SK-N-SH treated with all-trans-retinoic acid at 6 μM for 48 hours (cell line): Measurements from ENCODE around the gene DCHS2.

Source experiments
- ARNTL ChIP-seq: fragments of 450-650 bp; formaldehyde crosslinking; IDR thresholded peaks from 2 replicates; pipeline ENCODE4 v1.5.0; 2020; ENCODE audit warnings: low read depth, mild to moderate bottlenecking, moderate library complexity, borderline replicate concordance
- BACH2 ChIP-seq: fragments of 250-450 bp; sonication (Bioruptor Pico); IDR thresholded peaks from 2 replicates; pipeline ENCODE4 v1.9.0; 2021; ENCODE audit warnings: mild to moderate bottlenecking, borderline replicate concordance
- CSRNP3 ChIP-seq: fragments of 250-450 bp; sonication (Bioruptor Pico); IDR thresholded peaks from 2 replicates; pipeline ENCODE4 v1.5.1; 2021; ENCODE audit warnings: mild to moderate bottlenecking, moderate library complexity
- ISL1 ChIP-seq: fragments of 250-450 bp; sonication (Bioruptor Pico); IDR thresholded peaks from 2 replicates; pipeline ENCODE4 v2.1.2; 2022; ENCODE audit warnings: mild to moderate bottlenecking, moderate library complexity
- OSR1 ChIP-seq: fragments of 250-450 bp; sonication (Bioruptor Pico); IDR thresholded peaks from 2 replicates; pipeline ENCODE4 v1.8.0; 2022; ENCODE audit warnings: moderate library complexity, mild to moderate bottlenecking, inconsistent platforms
- PATZ1 ChIP-seq: fragments of 250-450 bp; sonication (Bioruptor Pico); IDR thresholded peaks from 2 replicates; pipeline ENCODE4 v1.8.0; 2020; ENCODE audit warnings: mild to moderate bottlenecking, moderate library complexity, borderline replicate concordance
- ZFP30 ChIP-seq: fragments of 450-650 bp; formaldehyde crosslinking; IDR thresholded peaks from 2 replicates; pipeline ENCODE4 v1.5.0; 2022; ENCODE audit warnings: mild to moderate bottlenecking, moderate library complexity
- ZNF70 ChIP-seq: fragments of 450-650 bp; formaldehyde crosslinking; IDR thresholded peaks from 2 replicates; pipeline ENCODE4 v1.5.0; 2020; ENCODE audit warnings: mild to moderate bottlenecking, moderate library complexity

- TF ChIP-seq ISL1 (CRISPR knock-in tag) (no peak), CSRNP3 (CRISPR knock-in tag) (no peak), ZFP30 (no peak), BACH2 (CRISPR knock-in tag) (no peak), ARNTL (CRISPR knock-in tag) (no peak), PATZ1 (CRISPR knock-in tag) (no peak), ZNF70 (no peak), OSR1 (CRISPR knock-in tag) (no peak)
Observed at GRCh38 chr4:154389148-154389547, 102.5 kb downstream of the DCHS2 start.
